Ecto neural progenitor cell (in vitro differentiated cells): ENCODE results near the gene EFNB3.

ENCODE experiments used
- DNase-seq: peaks from one replicate; pipeline ENCODE4 v3.0.0-alpha.2; 2018; ENCODE audit warnings: low spot score

The EFNB3 gene, protein sequence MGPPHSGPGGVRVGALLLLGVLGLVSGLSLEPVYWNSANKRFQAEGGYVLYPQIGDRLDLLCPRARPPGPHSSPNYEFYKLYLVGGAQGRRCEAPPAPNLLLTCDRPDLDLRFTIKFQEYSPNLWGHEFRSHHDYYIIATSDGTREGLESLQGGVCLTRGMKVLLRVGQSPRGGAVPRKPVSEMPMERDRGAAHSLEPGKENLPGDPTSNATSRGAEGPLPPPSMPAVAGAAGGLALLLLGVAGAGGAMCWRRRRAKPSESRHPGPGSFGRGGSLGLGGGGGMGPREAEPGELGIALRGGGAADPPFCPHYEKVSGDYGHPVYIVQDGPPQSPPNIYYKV

DNA sequence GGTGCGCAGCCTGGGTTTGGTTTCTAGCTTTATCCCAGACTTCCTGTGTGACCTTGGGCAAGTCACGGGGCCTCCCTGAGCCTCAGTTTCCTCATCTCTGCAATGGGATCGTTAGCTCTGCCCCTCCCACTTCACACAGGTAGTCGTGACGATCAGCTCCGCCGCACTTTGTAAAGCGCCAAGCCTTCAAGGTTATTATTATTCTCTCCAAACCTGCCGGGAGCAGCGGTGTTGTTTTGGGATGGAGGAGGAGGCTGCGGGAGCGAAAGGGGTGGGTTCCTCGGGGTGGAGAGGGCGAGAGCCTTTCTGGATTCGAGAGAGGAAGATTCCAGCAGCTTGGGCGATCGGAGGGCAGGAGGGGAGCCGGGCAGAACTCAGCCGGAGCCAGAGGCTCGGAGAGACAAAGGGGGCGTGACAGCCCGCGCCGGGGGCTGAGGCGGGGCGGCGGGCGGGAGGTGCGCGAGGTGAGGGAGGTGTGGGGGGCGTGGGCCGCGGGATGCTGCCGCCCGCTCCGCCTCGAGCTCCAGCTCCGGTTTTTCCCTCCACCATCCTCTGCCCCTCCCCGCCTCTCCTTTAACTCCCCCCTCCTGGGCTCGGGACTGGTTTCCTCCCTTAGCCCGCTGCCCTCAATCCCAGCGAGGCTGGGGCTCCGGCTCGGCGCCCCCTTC lies at the start of gene EFNB3:
Gene EFNB3 (plus strand): TSS at position 602 of the 668 bp plus-strand sequence. CDS start 397 bp downstream, outside the sequence.
- DNase-seq, result peak; percentile 91

DNA sequence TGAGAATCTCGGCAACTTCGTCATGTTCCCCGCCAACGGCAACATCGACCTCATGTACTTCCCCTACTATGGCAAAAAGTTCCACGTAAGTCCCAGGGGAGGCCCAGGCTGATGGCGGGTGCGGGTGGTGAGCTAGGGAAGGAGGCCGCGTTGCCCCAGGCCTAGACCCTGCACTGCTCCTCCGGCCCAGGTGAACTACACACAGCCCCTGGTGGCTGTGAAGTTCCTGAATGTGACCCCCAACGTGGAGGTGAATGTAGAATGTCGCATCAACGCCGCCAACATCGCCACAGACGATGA lies 49.5 kb upstream of the EFNB3 start:
- DNase-seq, result no peak

DNA sequence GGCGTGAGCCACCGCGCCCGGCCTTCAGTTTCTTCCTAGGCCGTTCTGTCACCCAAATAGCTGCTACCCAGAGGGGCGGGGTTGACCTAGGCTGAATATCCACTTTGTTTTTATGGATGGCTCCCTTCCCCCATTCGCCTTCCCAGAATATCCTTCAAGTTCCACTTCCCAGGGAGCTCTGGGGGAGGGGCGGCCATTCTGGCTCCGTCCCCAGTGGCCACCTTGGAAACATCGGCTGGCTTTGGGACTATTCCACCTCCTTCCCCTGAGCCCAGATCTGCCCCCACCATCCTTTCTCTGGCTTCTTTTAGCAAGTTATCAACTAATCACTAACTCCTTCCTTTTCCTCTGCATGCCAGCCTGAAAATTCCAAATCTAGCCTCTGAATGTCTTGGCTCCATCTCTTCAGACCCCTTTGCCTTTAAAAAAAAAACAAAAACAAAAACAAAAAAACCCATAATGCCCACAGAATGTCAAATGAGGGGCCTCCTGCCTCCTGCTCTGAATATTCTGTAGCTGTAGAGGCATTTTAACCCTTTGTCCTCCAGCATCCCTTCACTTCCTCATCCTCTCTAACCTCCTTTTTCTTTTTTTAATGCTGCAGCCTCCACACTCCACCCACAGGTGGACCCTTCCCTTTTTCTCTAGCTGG lies 47.9 kb upstream of the EFNB3 start:
- peak; percentile 78 for DNase-seq

DNA sequence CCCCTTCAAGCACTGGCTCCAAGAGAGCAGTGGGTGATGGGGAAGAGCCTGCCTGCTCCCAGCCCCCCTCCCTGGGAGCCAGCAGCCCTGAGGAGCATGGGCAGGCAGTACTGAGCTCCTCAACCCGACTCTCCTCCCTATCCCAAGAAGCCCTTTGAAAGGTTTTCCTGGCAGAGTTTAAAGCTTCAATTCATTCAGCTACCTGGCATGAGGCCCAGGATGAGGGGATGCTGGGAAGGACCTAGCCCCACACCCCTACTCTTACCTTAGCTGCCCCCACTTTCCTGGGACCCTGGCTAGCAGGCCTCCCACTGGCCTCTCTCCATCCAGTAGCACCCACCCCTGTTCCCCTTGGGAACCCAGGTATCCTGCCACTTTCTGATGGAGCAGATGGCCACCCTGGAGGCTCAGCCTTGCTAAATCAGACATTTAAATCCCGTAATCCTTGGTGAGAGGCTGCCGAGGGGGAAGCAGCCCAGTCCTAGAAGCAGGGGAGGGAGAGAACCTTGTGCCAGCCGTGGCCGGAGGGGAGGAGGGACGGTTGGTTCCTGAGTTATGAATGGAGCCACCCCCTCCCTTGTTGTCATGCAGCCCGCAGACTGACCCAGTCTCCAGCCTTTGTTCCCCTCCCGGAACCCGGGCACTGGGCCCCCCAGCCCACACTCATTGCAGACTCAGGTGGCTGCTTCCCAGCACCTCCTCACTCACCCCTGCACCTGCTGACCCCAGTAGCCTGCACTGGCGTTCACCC lies 37.2 kb upstream of the EFNB3 start:
- DNase-seq, result no peak

DNA sequence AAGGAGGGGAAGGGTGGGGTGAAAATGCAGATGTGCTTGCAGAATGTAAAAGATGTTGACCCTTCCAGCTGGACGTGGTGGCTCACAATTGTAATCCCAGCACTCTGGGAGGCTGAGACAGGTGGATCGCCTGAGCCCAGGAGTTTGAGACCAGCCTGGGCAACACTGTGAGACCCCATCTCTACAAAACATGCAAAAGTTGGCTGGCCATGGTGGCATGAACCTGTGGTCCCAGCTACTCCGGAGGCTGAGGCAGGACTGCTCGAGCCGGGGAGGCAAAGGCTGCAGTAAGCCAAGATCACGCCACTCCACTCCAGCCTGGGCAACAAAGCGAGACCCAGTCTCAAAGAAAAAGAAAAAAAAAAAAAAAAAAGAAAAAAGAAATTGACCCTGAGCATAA lies 36.5 kb upstream of the EFNB3 start:
- no peak for DNase-seq

DNA sequence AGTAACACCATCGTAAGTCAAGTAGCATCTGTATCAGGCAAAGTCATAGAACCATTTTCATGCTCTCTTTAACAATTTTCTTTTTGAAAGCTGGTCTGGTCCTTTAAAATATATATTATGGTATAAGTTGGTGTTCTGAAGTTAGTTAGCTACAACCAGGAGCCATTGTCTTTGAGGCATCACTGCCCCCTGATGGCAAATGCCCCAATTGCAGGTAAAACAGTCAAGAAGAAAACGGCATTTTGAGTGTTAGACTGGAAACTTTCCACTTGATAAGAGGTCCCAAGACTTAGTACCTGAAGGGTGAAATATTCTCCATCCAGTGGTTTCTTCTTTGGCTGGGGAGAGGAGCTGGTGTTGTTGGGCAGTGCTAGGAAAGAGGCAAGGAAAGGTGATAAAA lies 31.8 kb upstream of the EFNB3 start:
- no peak for DNase-seq

DNA sequence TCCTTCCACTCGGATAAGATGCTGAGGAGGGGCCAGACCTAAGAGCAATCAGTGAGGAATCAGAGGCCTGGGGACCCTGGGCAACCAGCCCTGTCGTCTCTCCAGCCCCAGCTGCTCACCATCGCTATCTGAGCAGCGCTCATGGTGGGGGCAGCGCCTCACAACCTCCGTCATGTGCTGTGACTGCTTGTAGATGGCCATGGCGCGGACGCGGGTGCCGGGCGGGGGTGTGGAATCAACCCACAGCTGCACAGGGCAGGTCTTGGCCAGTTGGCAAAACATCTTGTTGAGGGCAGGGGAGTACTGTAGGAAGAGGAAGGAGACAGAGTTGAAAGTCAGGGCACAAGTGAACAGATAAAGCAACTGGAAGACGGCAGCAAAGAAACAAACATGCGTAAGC lies 30.1 kb upstream of the EFNB3 start:
- DNase-seq, result no peak

DNA sequence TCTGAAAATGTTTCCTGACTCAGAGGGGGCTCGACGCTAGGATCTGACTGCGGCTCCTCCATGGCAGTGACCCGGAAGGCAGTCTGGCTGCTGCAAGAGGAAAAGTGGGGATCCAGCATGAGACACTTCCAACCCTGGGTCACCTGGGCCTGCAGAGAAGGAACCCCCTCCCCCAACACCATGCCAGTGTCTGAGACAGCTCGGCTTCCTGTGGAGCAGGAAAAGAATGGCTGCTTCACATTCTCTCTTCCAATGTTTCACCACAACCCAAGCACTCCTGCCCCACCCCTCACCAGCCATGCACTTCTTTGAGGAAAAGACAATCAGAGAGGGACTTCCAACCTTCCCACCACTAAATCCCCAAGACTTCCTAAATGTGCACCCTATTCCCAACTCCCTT lies 28.5 kb upstream of the EFNB3 start:
- no peak for DNase-seq

DNA sequence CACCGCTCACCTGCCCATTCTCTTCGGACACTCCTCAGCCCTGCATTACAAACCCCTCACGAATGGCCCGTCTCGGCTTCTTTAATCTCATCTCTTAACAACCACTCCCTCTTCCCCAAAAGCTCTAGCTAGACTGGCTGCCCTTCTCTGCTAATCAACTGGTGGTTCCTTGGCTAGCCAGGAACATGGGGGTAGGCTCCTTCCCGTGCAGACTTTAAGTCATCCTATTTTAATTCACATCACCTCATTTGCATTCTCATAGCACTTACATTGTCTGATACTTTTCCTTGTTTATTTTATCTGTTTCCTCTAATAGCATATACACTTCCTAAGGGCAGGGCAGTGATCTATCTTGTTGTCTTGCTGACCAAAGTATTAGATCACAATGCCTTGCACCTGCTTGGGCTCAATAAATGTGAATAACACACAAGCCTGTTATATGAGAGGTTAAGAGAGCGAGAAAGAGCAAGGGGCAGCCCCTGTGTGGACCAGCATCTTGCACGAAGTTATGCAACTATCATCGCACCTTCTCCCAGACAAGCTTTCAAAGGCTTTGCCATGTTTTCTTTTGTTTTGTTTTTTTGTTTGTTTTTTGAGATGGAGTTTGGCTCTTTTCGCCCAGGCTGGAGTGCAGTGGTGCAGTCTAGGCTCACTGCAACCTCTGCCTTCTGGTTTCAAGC lies 27.5 kb upstream of the EFNB3 start:
- DNase-seq, result no peak

DNA sequence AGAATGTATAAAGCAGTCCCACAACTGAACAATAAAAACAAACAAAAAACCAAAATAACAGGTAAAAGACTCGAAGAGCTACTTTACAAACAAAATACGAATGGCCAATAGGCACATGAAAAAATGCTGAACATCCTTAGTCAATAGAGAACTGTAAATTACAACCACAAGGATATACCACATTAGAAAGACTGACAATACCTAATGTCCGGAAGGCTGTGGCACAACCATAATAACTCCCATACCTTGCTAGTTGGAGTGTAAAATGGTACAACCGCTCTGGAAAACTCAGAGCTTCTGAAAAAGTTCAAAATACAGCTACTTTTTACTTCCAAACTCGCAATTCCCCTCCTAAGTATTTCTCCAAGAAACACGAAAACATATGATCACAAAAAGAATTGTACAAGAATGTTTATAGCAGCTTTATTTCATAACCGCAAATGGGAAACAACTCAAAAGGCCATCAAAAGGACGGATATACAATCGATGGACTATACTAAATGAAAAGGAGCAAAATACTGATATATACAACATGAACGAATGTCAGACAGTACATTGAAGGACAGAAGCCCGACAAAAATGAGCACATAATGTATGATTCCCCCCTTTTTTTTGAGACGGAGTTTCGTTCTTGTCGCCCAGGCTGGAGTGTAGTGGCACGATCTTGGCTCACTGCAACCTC lies 20.0 kb upstream of the EFNB3 start:
- DNase-seq, result no peak

DNA sequence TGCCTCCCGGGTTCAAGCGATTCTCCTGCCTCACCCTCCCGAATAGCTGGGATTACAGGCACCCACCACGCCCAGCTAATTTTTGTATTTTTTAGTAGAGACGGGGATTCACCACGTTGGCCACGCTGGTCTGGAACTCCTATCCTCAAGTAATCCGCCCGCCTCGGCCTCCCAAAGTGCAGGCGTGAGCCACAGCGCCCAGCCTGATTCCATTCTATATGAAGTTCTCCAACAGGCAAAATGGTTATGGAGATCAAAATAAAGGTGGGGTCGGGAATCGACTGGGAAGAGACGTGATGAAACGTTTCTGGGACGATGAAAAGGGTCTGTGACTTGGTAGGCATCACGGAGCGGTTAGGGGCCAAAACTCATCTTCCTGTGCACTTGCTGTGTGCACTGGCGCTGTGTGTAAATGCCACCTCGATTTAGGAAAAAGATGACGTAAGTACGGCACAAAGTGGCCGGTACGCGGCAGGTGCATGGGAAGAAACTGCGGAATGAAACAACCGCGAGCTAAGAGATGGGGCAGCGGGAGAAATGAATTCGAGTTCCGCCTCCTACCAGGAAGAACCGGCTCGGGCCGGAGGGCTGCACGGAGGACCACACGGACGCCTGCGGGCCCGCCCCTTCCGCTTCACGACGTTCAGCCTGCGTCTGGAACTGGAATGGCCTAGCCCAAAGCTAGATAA lies 19.3 kb upstream of the EFNB3 start:
- peak; percentile 98 for DNase-seq

DNA sequence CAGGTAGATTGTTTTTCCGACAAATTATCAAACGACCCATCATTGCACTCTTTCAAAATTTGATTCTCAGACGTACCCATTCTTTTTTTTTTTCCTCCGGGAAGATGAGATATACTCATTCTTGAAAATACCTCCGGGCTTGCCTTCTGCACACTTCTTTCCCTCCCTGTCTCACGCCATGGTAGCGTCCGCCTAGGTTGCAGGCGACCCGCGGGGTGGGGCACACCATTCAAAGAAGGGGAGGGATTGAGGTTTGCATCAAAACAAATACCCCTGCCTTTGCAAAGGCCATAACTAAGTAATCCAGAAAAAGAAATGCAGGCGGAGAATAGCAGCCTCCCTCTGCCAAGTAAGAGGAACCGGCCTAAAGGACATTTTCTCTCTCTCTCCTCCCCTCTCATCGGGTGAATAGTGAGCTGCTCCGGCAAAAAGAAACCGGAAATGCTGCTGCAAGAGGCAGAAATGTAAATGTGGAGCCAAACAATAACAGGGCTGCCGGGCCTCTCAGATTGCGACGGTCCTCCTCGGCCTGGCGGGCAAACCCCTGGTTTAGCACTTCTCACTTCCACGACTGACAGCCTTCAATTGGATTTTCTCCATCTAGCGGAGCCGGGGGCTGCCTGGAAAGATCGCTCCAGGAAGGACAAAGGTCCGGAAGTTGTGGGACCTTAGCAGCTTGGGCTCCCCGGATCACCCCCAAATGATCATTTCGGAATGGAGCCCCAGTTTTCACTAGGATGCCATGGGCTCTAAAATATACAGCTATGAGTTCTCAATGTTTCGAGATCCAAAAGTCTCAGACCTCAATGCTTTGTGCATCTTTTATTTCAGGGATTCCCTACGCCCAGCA lies 18.6 kb upstream of the EFNB3 start:
- peak; percentile 93 for DNase-seq

DNA sequence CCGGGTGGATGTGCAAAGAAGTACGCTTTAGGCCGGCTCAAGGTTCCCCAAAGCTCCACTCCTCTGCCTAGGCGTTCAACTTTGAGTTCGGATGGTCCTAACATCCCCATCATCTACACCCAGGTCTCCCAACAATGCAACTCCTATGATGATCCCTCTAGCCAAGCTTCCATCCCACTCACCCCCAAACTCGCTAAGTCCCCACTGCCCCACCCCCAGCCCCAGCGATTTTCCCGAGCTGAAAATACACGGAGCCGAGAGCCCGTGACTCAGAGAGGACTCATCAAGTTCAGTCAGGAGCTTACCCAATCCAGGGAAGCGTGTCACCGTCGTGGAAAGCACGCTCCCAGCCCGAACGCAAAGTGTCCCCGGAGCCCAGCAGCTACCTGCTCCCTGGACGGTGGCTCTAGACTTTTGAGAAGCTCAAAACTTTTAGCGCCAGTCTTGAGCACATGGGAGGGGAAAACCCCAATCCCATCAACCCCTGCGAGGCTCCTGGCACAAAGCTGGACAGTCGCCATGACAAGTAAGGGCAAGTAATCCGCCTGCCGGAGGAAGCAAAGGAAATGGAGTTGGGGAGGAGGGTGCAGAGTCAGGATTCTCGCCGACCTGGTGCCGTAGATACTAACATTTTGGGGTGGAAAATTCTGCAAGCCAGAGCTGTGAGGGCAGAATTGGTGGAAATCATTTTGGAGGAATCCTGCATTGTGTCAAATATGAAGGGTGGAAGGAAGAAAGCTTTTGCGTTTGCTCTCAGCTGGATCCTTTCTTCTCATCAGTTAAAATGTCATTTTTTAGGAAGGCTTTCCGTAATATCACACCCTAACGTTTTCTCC lies 17.7 kb upstream of the EFNB3 start, which contains the start of gene TP53:
Gene TP53 (minus strand): TSS at position 419 of the 836 bp plus-strand sequence. CDS start 10,896 bp downstream, outside the sequence.
- DNase-seq, result peak; percentile 94

DNA sequence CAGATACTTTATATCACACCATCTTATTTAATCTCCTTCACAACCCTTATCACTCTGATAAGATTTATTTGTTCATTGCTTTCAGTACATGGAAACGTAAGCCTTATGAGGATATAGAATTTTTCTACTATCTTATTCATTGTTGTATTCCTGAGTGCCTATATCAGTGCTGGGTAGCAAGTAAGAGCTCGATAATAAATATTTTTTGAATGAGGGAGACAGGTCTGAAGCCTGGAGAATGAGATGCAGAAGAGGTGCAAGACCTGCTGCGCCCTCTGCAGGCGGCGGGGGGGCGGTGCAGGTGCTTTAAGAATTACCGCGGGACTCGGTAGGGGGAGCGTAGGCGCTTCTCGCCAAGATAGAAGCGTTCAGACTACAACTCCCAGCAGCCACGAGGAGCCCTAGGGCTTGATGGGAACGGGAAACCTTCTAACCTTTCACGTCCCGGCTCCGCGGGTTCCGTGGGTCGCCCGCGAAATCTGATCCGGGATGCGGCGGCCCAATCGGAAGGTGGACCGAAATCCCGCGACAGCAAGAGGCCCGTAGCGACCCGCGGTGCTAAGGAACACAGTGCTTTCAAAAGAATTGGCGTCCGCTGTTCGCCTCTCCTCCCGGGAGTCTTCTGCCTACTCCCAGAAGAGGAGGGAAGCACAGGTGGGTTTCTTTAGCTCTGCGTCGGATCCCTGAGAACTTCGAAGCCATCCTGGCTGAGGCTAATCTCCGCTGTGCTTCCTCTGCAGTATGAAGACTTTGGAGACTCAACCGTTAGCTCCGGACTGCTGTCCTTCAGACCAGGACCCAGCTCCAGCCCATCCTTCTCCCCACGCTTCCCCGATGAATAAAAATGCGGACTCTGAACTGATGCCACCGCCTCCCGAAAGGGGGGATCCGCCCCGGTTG lies 16.8 kb upstream of the EFNB3 start, which contains the start of gene WRAP53:
Gene WRAP53 (plus strand): TSS at position 570 of the 900 bp plus-strand sequence. CDS start 172 bp downstream, at position 742.
- DNase-seq, result peak; percentile 100

DNA sequence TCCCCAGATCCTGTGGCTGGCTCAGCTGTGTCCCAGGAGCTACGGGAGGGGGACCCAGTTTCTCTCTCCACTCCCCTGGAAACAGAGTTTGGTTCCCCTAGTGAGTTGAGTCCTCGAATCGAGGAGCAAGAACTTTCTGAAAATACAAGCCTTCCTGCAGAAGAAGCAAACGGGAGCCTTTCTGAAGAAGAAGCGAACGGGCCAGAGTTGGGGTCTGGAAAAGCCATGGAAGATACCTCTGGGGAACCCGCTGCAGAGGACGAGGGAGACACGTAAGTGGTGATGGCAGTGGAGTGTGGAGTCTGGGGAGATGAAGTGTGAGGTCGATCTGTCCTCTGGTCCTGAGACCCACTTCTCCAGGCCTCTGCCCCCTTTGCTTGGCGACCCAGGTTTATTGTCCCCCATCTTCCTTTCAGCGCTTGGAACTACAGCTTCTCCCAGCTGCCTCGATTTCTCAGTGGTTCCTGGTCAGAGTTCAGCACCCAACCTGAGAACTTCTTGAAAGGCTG lies 16.1 kb upstream of the EFNB3 start:
- no peak for DNase-seq

DNA sequence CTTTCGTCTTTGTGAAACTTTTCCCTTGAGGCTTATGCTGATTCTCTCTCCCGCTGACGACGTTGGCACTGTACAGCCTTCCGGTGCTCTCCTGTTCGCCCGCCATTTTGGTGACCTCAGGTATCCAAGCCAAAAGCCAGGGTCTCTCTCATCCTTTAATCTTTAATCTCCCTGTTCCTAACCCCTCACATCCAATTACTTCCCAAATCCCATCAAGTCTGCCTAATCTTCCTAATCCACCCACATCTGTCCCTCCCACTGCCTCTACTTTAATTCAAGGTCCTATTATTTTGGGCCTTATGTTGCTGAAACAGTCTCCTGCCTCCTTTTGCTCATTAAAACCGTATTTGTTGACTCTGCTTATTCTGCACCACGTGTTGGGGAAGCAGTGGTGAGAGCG lies 9.4 kb upstream of the EFNB3 start:
- no peak for DNase-seq

DNA sequence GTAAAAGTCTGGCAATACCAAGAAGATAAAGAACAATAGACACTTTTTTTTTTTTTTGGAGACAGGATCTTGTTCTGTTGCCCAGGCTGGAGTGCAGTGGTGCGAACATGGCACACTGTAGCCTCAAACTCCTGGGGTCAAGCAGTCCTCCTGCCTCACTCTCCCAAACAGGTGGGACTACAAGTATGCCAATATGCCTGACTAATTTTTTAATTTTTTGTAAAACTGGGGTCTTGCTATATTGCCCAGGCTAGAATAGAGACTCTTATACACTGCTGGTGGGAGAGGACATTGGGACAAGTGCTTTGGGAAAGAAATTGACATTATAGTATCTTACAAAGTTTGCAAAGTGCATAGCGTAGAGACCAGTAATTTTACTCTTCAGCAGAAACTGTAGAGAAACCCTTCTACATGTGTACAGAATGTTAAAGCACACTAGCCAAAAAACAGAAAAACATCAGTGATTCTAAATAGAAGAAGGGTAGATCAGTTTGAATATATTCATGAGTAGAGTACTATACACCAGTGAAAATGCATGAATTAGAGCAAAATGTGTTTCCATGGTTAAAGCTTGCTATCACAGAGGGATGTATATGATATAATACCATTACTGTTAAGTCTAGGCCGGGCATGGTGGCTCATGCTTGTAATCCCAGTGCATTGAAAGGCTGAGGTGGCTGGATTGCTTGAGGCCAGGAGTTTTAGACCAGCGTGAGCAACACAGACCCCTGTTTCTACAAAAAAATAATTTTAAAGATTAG lies 7.0 kb upstream of the EFNB3 start:
- no peak for DNase-seq
